CD4-positive, alpha-beta memory T cell (primary cell): Measurements from ENCODE around the gene NDUFAF4. TPM values are rescaled to one million over a fixed set of nuclear protein-coding genes. Genes with fewer than 3 reads are reported as not detected.

Experiments
- CTCF ChIA-PET: fragments of 350-600 bp; sonication (Branson Sonifier 250); formaldehyde crosslinking; loops from one replicate; lab custom pipeline; 2021; ENCODE audit warnings: inconsistent platforms; ENCODE audit not compliant: partially characterized antibody; lab: Charles Lee
- POLR2A ChIA-PET: fragments of 350-600 bp; sonication (Branson Sonifier 250); formaldehyde crosslinking; loops from one replicate; lab custom pipeline; 2021; ENCODE audit not compliant: partially characterized antibody; lab: Charles Lee
- DNase-seq, 5 donors: peaks; one replicate each; pipeline versions ENCODE4 v3.0.0 to v3.0.0-alpha.2; 2020 to 2022; ENCODE audit warnings: mixed read lengths in 1 of 5
- H3K27ac ChIP-seq: one replicate; pipeline ENCODE4 v1.7.0; 2013; ENCODE audit warnings: low read depth, low read length
- H3K27me3 ChIP-seq: 2 replicates; pipeline ENCODE4 v1.7.0; 2013; ENCODE audit warnings: mild to moderate bottlenecking, low read length, moderate library complexity; ENCODE audit not compliant: insufficient read depth
- H3K36me3 ChIP-seq: 2 replicates; pipeline ENCODE4 v1.7.0; 2013; ENCODE audit warnings: mild to moderate bottlenecking, low read length, moderate library complexity; ENCODE audit not compliant: insufficient read depth
- H3K4me1 ChIP-seq: 2 replicates; pipeline ENCODE4 v1.7.0; 2013; ENCODE audit warnings: mild to moderate bottlenecking, low read length, moderate library complexity; ENCODE audit not compliant: insufficient read depth
- H3K4me3 ChIP-seq, 2 donors: one replicate each; pipeline ENCODE4 v1.7.0; 2013; ENCODE audit warnings: low read length in 2 of 2, mild to moderate bottlenecking in 1 of 2
- H3K9me3 ChIP-seq, 2 donors: one replicate each; pipeline ENCODE4 v1.7.0; 2013; ENCODE audit warnings: low read length in 2 of 2, control low read depth in 1 of 2; ENCODE audit not compliant: control insufficient read depth in 1 of 2
- H3K27ac Mint-ChIP-seq, 7 donors: one replicate each; pipeline ENCODE4 v1.8.0; 2020 to 2021; ENCODE audit warnings: mixed read lengths in 7 of 7, mild to moderate bottlenecking in 6 of 7, inconsistent platforms in 3 of 7, moderate library complexity in 3 of 7
- H3K27me3 Mint-ChIP-seq, 2 donors: one replicate each; pipeline ENCODE4 v1.8.0; 2020 to 2021; ENCODE audit warnings: mixed read lengths in 2 of 2
- H3K36me3 Mint-ChIP-seq, 2 donors: one replicate each; pipeline ENCODE4 v1.8.0; 2020 to 2021; ENCODE audit warnings: mixed read lengths in 2 of 2, inconsistent platforms in 1 of 2, mild to moderate bottlenecking in 1 of 2
- H3K4me1 Mint-ChIP-seq, 4 donors: one replicate each; pipeline ENCODE4 v1.8.0; 2020 to 2021; ENCODE audit warnings: mixed read lengths in 4 of 4, mild to moderate bottlenecking in 1 of 4
- H3K4me3 Mint-ChIP-seq, 8 donors: one replicate each; pipeline ENCODE4 v1.8.0; 2020 to 2021; ENCODE audit warnings: mixed read lengths in 8 of 8, mild to moderate bottlenecking in 7 of 8, moderate library complexity in 6 of 8, inconsistent platforms in 3 of 8
- H3K9me3 Mint-ChIP-seq, 8 donors: one replicate each; pipeline ENCODE4 v1.8.0; 2020 to 2021; ENCODE audit warnings: mixed read lengths in 8 of 8, mild to moderate bottlenecking in 5 of 8, inconsistent platforms in 3 of 8, moderate library complexity in 1 of 8
- intact Hi-C: fragments of 100-400 bp; cut with micrococcal nuclease; formaldehyde crosslinking; loops from one replicate; pipeline ENCODE4 v1.15.1; 2023
- polyA plus RNA-seq, 2 donors: library from polyadenylated mRNA; unstranded; fragments of 300-500 nt; fragmentation: Illumina TruSeq; gene quantifications; one replicate each; pipeline ENCODE4 v1.2.3, GENCODE V29; 2021
- total RNA-seq, 2 experiments: library from RNA; stranded (reverse); gene quantifications; one replicate each; pipeline ENCODE4 v1.2.3, GENCODE V29; 2021

NDUFAF4 gene
- total and polyA plus RNA-seq, 4 experiments from 2014 or later, result 24.3 to 67.8 (median 37.7) TPM

DNA sequence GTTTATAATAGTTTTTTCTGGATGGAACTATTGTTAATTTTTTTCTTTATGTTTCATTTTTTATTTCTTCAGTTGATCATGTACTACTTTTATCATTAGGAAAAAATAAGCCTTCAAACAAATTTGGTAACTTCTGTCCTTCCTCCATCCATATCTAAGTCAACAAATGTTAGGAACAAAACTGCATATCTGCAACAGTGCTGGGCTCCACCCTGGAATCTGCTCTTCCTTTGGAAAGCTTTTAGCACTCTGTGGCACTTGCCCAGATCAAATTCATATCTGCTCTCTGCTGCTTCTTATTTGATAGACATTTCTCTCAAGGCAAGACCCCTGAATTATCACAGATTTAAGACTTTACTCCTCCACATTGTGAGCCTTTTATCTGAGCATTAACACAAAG, 36.1 kb downstream of the NDUFAF4 start:
- Mint-ChIP-seq H3K4me1 (no peaks in the 10 kb centered on the region), H3K36me3 (no peaks in the 10 kb centered on the region), H3K4me3 (no peak overlapping the region), H3K9me3 (peaks cover 0 to 6% (median 3%) of the 10 kb centered on the region in 8 donors), H3K27ac (no peak overlapping the region), H3K27me3 (peaks cover 10 to 30% of the 10 kb centered on the region in 2 donors)
- Histone ChIP-seq H3K4me1 (no peaks in the 10 kb centered on the region), H3K36me3 (no peaks in the 10 kb centered on the region), H3K27me3 (peaks cover 4% of the 10 kb centered on the region), H3K27ac (no peak overlapping the region), H3K9me3 (no peaks in the 10 kb centered on the region), H3K4me3 (no peak overlapping the region)
- intact Hi-C loops, result no loop called here
- no peak for DNase-seq
- ChIA-PET CTCF (no interaction called here), POLR2A (no interaction called here)

DNA sequence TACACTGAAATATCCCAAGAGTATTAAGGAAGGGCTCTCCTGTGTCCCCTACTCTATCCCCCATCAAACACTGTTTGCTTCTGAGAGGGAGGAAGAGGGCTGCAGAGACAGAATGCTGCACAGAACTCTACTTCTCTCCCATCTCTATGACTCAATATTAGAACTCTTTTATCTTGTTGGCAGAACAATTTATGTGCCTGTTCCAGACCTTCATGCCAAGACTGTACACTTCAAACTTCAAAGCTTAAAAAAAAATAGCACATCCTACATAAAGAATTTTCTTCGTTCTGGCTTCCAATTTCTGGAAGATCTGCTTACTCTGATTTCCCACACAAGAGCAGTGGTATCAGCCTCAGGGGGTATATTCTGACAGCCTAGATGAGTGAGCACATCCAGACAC, 40.8 kb downstream of the NDUFAF4 start:
- Histone ChIP-seq H3K4me3 (no peak overlapping the region), H3K4me1 (no peaks in the 10 kb centered on the region), H3K9me3 (no peaks in the 10 kb centered on the region), H3K27me3 (no peaks in the 10 kb centered on the region), H3K27ac (no peak overlapping the region), H3K36me3 (no peaks in the 10 kb centered on the region)
- Mint-ChIP-seq H3K27ac (no peak overlapping the region), H3K27me3 (peaks cover 1 to 23% of the 10 kb centered on the region in 2 donors), H3K36me3 (no peaks in the 10 kb centered on the region), H3K4me3 (no peak overlapping the region), H3K9me3 (peaks cover 0 to 6% (median 3%) of the 10 kb centered on the region in 8 donors), H3K4me1 (no peaks in the 10 kb centered on the region)
- DNase-seq, result no peak
- ChIA-PET POLR2A (no interaction called here), CTCF (no interaction called here)
- intact Hi-C loops, result no loop called here

GRCh38 chr6:96853083-96853482, 44.6 kb downstream of the NDUFAF4 start:
- H3K9me3 Mint-ChIP-seq, result peaks cover 0 to 4% (median 0%) of the 10 kb centered on the region in 8 donors
- CTCF ChIA-PET, result no interaction called here
- no peak overlapping the region for H3K4me3 Mint-ChIP-seq
- no peaks in the 10 kb centered on the region for H3K27me3 ChIP-seq
- peaks cover 1 to 10% of the 10 kb centered on the region in 2 donors for H3K27me3 Mint-ChIP-seq
- H3K4me1 Mint-ChIP-seq, result no peaks in the 10 kb centered on the region
- no peaks in the 10 kb centered on the region for H3K36me3 ChIP-seq
- no peak for DNase-seq
- intact Hi-C loops, result no loop called here
- H3K4me1 ChIP-seq, result no peaks in the 10 kb centered on the region
- H3K27ac Mint-ChIP-seq, result no peak overlapping the region
- no peaks in the 10 kb centered on the region for H3K9me3 ChIP-seq
- POLR2A ChIA-PET, result no interaction called here
- no peaks in the 10 kb centered on the region for H3K36me3 Mint-ChIP-seq
- H3K27ac ChIP-seq, result no peak overlapping the region
- no peak overlapping the region for H3K4me3 ChIP-seq

DNA sequence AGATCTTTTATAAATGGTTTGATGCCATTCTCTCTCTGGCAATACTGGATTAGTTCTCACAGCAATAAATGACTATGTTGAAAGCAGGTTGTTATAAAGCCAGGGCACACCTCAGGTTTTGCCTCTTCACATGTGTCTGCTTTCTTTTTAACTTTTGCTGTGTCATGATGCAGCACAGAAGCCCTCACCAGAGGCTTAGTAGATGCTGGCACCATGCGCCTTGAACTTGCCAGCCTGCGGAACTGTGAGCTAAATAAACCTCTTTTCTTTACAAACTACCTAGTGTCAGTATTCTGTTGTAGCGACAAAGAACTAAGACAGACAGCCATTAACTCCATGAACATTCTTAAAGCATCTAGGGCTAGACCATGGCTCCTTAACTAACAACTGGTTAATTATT, 45.1 kb downstream of the NDUFAF4 start:
- no peak for DNase-seq
- Histone ChIP-seq H3K4me3 (no peak overlapping the region), H3K36me3 (no peaks in the 10 kb centered on the region), H3K27ac (no peak overlapping the region), H3K4me1 (no peaks in the 10 kb centered on the region), H3K9me3 (no peaks in the 10 kb centered on the region), H3K27me3 (no peaks in the 10 kb centered on the region)
- no peaks in the 10 kb centered on the region for H3K36me3 Mint-ChIP-seq
- no peak overlapping the region for H3K27ac Mint-ChIP-seq
- ChIA-PET POLR2A (no interaction called here), CTCF (no interaction called here)
- H3K4me1 Mint-ChIP-seq, result no peaks in the 10 kb centered on the region
- H3K9me3 Mint-ChIP-seq, result peaks cover 0 to 4% (median under 1%) of the 10 kb centered on the region in 8 donors
- H3K27me3 Mint-ChIP-seq, result peaks cover under 1 to 6% of the 10 kb centered on the region in 2 donors
- no peak overlapping the region for H3K4me3 Mint-ChIP-seq
- intact Hi-C loops, result no loop called here

GRCh38 chr6:96851858-96852257, 45.8 kb downstream of the NDUFAF4 start:
- Mint-ChIP-seq H3K36me3 (no peaks in the 10 kb centered on the region), H3K27me3 (peaks cover 1 to 2% of the 10 kb centered on the region in 2 donors), H3K9me3 (peaks cover 0 to 8% (median 4%) of the 10 kb centered on the region in 8 donors), H3K27ac (no peak overlapping the region), H3K4me1 (no peaks in the 10 kb centered on the region), H3K4me3 (no peak overlapping the region)
- no peak for DNase-seq
- Histone ChIP-seq H3K27me3 (no peaks in the 10 kb centered on the region), H3K9me3 (no peaks in the 10 kb centered on the region), H3K27ac (no peak overlapping the region), H3K4me1 (no peaks in the 10 kb centered on the region), H3K4me3 (no peak overlapping the region), H3K36me3 (no peaks in the 10 kb centered on the region)
- intact Hi-C loops, result no loop called here
- POLR2A ChIA-PET, result no interaction called here
- CTCF ChIA-PET, result no interaction called here

DNA sequence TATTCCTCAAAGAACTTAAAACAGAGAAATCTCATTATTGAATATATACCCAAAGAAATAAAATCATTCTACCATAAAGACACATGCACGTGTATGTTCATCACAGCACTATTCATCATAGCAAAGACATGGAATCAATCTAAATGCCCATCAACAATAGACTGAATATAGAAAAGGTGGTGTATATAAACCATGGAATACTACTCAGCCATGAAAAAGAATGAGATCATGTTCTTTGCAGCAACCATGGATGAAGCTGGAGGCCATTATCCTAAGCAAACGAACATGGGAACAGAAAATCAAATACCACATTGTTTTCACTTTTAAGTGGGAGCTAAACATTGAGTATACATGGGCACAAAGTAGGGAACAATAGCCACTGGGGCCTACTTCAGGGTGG, 48.1 kb downstream of the NDUFAF4 start:
- H3K4me3 ChIP-seq, result no peak overlapping the region
- H3K9me3 ChIP-seq, result no peaks in the 10 kb centered on the region
- Mint-ChIP-seq H3K4me3 (no peak overlapping the region), H3K4me1 (no peaks in the 10 kb centered on the region), H3K9me3 (peaks cover 2 to 28% (median 15%) of the 10 kb centered on the region in 8 donors), H3K36me3 (no peaks in the 10 kb centered on the region), H3K27ac (no peak overlapping the region), H3K27me3 (peaks cover 5 to 8% of the 10 kb centered on the region in 2 donors)
- DNase-seq, result no peak
- POLR2A ChIA-PET, result no interaction called here
- H3K27ac ChIP-seq, result no peak overlapping the region
- H3K27me3 ChIP-seq, result no peaks in the 10 kb centered on the region
- CTCF ChIA-PET, result no interaction called here
- no peaks in the 10 kb centered on the region for H3K36me3 ChIP-seq
- intact Hi-C loops, result no loop called here
- H3K4me1 ChIP-seq, result no peaks in the 10 kb centered on the region

DNA sequence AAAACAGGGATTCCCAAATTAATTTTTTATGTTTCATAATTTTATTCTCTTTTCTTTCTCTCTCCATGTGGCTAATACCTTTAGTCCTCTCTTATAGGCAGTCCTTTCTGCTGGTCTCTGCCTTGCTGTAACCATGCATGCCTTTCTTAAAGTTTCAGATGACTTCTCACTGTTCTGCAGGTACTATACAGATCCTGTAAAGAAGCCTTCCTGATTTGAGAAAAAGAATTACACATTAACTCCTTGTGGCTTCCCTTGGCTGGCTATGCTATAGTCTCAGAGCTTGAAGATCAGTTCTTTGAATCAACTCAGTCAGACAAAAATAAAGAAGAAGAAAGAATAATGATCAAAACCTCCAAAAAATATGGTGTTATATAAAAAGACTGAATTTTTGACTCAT, 53.2 kb downstream of the NDUFAF4 start:
- Histone ChIP-seq H3K36me3 (no peaks in the 10 kb centered on the region), H3K4me1 (no peaks in the 10 kb centered on the region), H3K9me3 (no peaks in the 10 kb centered on the region), H3K4me3 (no peak overlapping the region), H3K27ac (no peak overlapping the region), H3K27me3 (no peaks in the 10 kb centered on the region)
- intact Hi-C loops, result no loop called here
- Mint-ChIP-seq H3K27me3 (peaks cover 6 to 8% of the 10 kb centered on the region in 2 donors), H3K27ac (no peak overlapping the region), H3K9me3 (peaks cover 2 to 30% (median 18%) of the 10 kb centered on the region in 8 donors), H3K36me3 (no peaks in the 10 kb centered on the region), H3K4me3 (no peak overlapping the region), H3K4me1 (no peaks in the 10 kb centered on the region)
- POLR2A ChIA-PET, result no interaction called here
- DNase-seq, result no peak
- CTCF ChIA-PET, result no interaction called here

GRCh38 chr6:96841345-96841744, 56.3 kb downstream of the NDUFAF4 start:
- no peak for DNase-seq
- Histone ChIP-seq H3K9me3 (no peaks in the 10 kb centered on the region), H3K27ac (no peak overlapping the region), H3K27me3 (no peaks in the 10 kb centered on the region), H3K36me3 (no peaks in the 10 kb centered on the region), H3K4me1 (peaks cover 9% of the 10 kb centered on the region), H3K4me3 (no peak overlapping the region)
- intact Hi-C loops, result no loop called here
- CTCF ChIA-PET, result no interaction called here
- H3K9me3 Mint-ChIP-seq, result peaks cover 0 to 21% (median 12%) of the 10 kb centered on the region in 8 donors
- POLR2A ChIA-PET, result no interaction called here
- H3K27me3 Mint-ChIP-seq, result peaks cover 5 to 6% of the 10 kb centered on the region in 2 donors
- H3K4me1 Mint-ChIP-seq, result peaks cover 7 to 23% (median 12%) of the 10 kb centered on the region in 4 donors
- H3K36me3 Mint-ChIP-seq, result peaks cover 0 to 6% of the 10 kb centered on the region in 2 donors
- H3K27ac Mint-ChIP-seq, result no peak overlapping the region
- H3K4me3 Mint-ChIP-seq, result no peak overlapping the region
